ENCODE results near the gene KRT81.
A peak's percentile ranks its signal among the peaks of the same experiment; 100 is the strongest.
"Not testable (repeated sequence)": the region's sequence is repeated elsewhere in the genome, so short reads cannot be mapped to it uniquely, and the experiment has no call there.

Gene KRT81

GRCh38 chr12:52317468-52318052 lies 26.2 kb upstream of the KRT81 start:
- no peak for DNase-seq

- no peak for DNase-seq
Measured at GRCh38 chr12:52316701-52317100, 25.4 kb upstream of the KRT81 start.

GRCh38 chr12:52316290-52316689 lies 25.0 kb upstream of the KRT81 start:
- DNase-seq, result no peak

GRCh38 chr12:52315721-52316120 lies 24.4 kb upstream of the KRT81 start:
- DNase-seq, result not testable (repeated sequence)

- no peak for DNase-seq
Measured at GRCh38 chr12:52314511-52314910, 23.2 kb upstream of the KRT81 start.

- DNase-seq, result no peak
Measured at GRCh38 chr12:52313926-52314325, 22.6 kb upstream of the KRT81 start.

GRCh38 chr12:52313461-52313860 lies 22.1 kb upstream of the KRT81 start:
- no peak for DNase-seq

GRCh38 chr12:52312086-52312485 lies 20.8 kb upstream of the KRT81 start:
- DNase-seq, result no peak

- DNase-seq, result no peak
Measured at GRCh38 chr12:52311285-52311648, 19.9 kb upstream of the KRT81 start.

- DNase-seq, result no peak
Measured at GRCh38 chr12:52310622-52311284, 19.4 kb upstream of the KRT81 start.

- DNase-seq, result no peak
Measured at GRCh38 chr12:52308806-52309425, 17.6 kb upstream of the KRT81 start.

- peak; percentile 90 for DNase-seq
Measured at GRCh38 chr12:52307836-52308805, 16.8 kb upstream of the KRT81 start.

- DNase-seq, result peak; percentile 4
Measured at GRCh38 chr12:52306731-52307130, 15.4 kb upstream of the KRT81 start.

GRCh38 chr12:52305921-52306705 lies 14.8 kb upstream of the KRT81 start:
- DNase-seq, result no peak

GRCh38 chr12:52304941-52305411 lies 13.6 kb upstream of the KRT81 start:
- not testable (repeated sequence) for DNase-seq

- not testable (repeated sequence) for DNase-seq
Measured at GRCh38 chr12:52302242-52302914, 11.0 kb upstream of the KRT81 start.

- DNase-seq, result not testable (repeated sequence)
Measured at GRCh38 chr12:52301721-52302120, 10.4 kb upstream of the KRT81 start.

GRCh38 chr12:52300796-52301691 lies 9.7 kb upstream of the KRT81 start:
- no peak for DNase-seq

- no peak for DNase-seq
Measured at GRCh38 chr12:52298677-52299190, 7.4 kb upstream of the KRT81 start.

GRCh38 chr12:52296572-52297215 lies 5.4 kb upstream of the KRT81 start:
- DNase-seq, result no peak

All from eye (tissue), 1 donor.